Right atrium auricular region (tissue), 2 donors: ENCODE results near the gene KRT9. TPM values are rescaled to one million over a fixed set of nuclear protein-coding genes. Genes with fewer than 3 reads are reported as not detected.

Experiments
- DNase-seq: peaks from one replicate; pipeline ENCODE4 v3.0.0-alpha.2; 2019; ENCODE audit warnings: low spot score
- H3K27ac ChIP-seq, 2 donors: fragments of 200-600 bp; sonication (generic); 1 replicate in 1 of 2; 2 replicates in 1 of 2; pipeline ENCODE4 v1.5.1; 2016 to 2019
- H3K27me3 ChIP-seq, 2 donors: fragments of 200-600 bp; sonication (generic); one replicate each; pipeline versions ENCODE4 v1.5.1 to v1.6.0; 2017 to 2019
- H3K36me3 ChIP-seq: fragments of 200-600 bp; sonication (generic); one replicate; pipeline ENCODE4 v1.5.1; 2016
- H3K4me1 ChIP-seq, 2 donors: fragments of 200-600 bp; sonication (generic); one replicate each; pipeline versions ENCODE4 v1.5.1 to v1.6.0; 2017 to 2019
- H3K4me3 ChIP-seq, 2 donors: fragments of 200-600 bp; sonication (generic); 1 replicate in 1 of 2; 2 replicates in 1 of 2; pipeline ENCODE4 v1.5.1; 2017 to 2019; ENCODE audit warnings: mild to moderate bottlenecking in 1 of 2, moderate library complexity in 1 of 2
- H3K9me3 ChIP-seq, 2 donors: fragments of 200-600 bp; sonication (generic); one replicate each; pipeline ENCODE4 v1.5.1; 2019
- CTCF ChIP-seq, 2 donors: fragments of 200-600 bp; sonication (generic); IDR thresholded peaks; one replicate each; pipeline ENCODE4 v1.5.1; 2019; ENCODE audit warnings: antibody characterized with exemption in 2 of 2
- total RNA-seq, 2 donors: library from RNA; depleted of rRNA; stranded (reverse); fragments of >200 nt; gene quantifications; one replicate each; pipeline ENCODE4 v1.1.0, GENCODE V29; 2016

KRT9 gene
- total RNA-seq, 2 donors from 2014 or later: not detected

- Histone ChIP-seq H3K36me3 (no peaks in the 10 kb centered on the region), H3K27me3 (no peaks in the 10 kb centered on the region), H3K4me1 (no peaks in the 10 kb centered on the region), H3K9me3 (no peaks in the 10 kb centered on the region), H3K27ac (no peak overlapping the region), H3K4me3 (no peak overlapping the region)
- no peak for TF ChIP-seq CTCF (IDR thresholded peaks at IDR 0.05)
- no peak for DNase-seq
These were observed 6.5 kb downstream of the KRT9 start for GRCh38 chr17:41565338-41565737.

GRCh38 chr17:41563607-41564170 is 8.2 kb downstream of the KRT9 start:
- H3K27me3 ChIP-seq: no peaks in the 10 kb centered on the region

GRCh38 chr17:41561554-41561953 is 10.3 kb downstream of the KRT9 start:
- TF ChIP-seq CTCF (IDR thresholded peaks at IDR 0.05): no peak
- no peak for DNase-seq
- Histone ChIP-seq H3K4me3 (no peak overlapping the region), H3K36me3 (no peaks in the 10 kb centered on the region), H3K27me3 (no peaks in the 10 kb centered on the region), H3K4me1 (no peaks in the 10 kb centered on the region), H3K9me3 (no peaks in the 10 kb centered on the region), H3K27ac (no peak overlapping the region)

More at GRCh38 chr17:41563607-41564170, 8.2 kb downstream of the KRT9 start:
- no peaks in the 10 kb centered on the region for H3K36me3 ChIP-seq
- H3K4me3 ChIP-seq: no peak overlapping the region
- H3K27ac ChIP-seq: no peak overlapping the region
- DNase-seq: no peak
- H3K9me3 ChIP-seq: no peaks in the 10 kb centered on the region
- TF ChIP-seq CTCF (IDR thresholded peaks at IDR 0.05): no peak
- no peaks in the 10 kb centered on the region for H3K4me1 ChIP-seq

- Histone ChIP-seq H3K4me3 (no peak overlapping the region), H3K27me3 (no peaks in the 10 kb centered on the region), H3K36me3 (no peaks in the 10 kb centered on the region), H3K27ac (no peak overlapping the region), H3K9me3 (no peaks in the 10 kb centered on the region), H3K4me1 (no peaks in the 10 kb centered on the region)
- TF ChIP-seq CTCF (IDR thresholded peaks at IDR 0.05): no peak
- DNase-seq: no peak
These were observed 12.3 kb downstream of the KRT9 start for GRCh38 chr17:41559548-41559947.

- TF ChIP-seq CTCF (IDR thresholded peaks at IDR 0.05): no peak
- Histone ChIP-seq H3K4me3 (no peak overlapping the region), H3K27ac (no peak overlapping the region), H3K4me1 (no peaks in the 10 kb centered on the region), H3K36me3 (no peaks in the 10 kb centered on the region), H3K9me3 (no peaks in the 10 kb centered on the region), H3K27me3 (no peaks in the 10 kb centered on the region)
- DNase-seq: no peak
These were observed 14.9 kb downstream of the KRT9 start for GRCh38 chr17:41556931-41557330.

- Histone ChIP-seq H3K4me1 (no peaks in the 10 kb centered on the region), H3K27me3 (no peaks in the 10 kb centered on the region), H3K27ac (no peak overlapping the region)
These were observed 15.6 kb downstream of the KRT9 start for GRCh38 chr17:41556306-41556705.

More at GRCh38 chr17:41556306-41556705, 15.6 kb downstream of the KRT9 start:
- H3K4me3 ChIP-seq: no peak overlapping the region
- DNase-seq: no peak
- H3K36me3 ChIP-seq: no peaks in the 10 kb centered on the region
- H3K9me3 ChIP-seq: no peaks in the 10 kb centered on the region
- no peak for TF ChIP-seq CTCF (IDR thresholded peaks at IDR 0.05)
